ENCODE data around the gene PRLH.

The PRLH gene

DNA sequence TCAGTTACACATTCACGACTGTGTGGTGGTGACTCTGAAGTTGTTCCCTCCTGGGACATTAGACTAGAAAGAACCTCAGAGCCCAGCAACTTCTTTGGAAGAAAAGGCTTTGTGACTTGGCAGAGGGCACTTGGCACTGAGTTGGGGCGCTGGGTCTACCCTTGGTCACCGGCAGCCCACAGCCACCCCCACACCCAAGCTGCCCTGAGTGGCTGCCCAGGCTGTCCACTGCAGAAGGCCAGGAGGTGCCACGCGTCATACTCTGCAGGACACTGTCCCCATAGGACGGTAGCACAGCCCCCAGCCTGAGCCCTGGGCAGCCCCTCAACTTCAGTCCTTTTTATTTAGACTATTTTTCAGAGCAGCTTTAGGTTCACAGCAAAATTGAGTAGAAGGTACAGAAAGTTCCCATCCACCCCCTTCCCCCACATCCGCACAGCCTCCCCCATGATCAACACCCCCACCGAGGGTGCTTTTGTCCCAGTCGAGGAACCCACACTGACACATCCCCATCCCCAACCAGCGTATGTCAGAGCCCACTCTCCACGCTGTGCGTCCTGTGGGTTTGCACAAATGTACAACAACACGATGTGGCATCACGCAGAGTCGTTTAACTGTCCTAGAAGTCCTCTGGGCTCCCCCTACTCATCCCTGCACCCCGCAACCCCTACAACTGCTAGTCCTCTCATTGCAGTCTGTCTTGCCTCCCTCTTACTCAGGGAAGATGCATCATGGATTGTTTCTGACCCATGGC, 1.1 kb downstream of the PRLH start:
- Mint-ChIP-seq H3K27ac (no peak overlapping the region), H3K4me1 (peaks cover 14% of the 10 kb centered on the region), H3K4me3 (no peak overlapping the region), H3K36me3 (ENCODE audit: low read depth) (no peaks in the 10 kb centered on the region), H3K27me3 (ENCODE audit: low read depth, poor library complexity) (peaks cover 26% of the 10 kb centered on the region), H3K9me3 (no peaks in the 10 kb centered on the region)
- TF ChIP-seq CTCF (IDR thresholded peaks at IDR 0.05), result no peak
- no peak for DNase-seq

GRCh38 chr2:237568121-237568660, 1.8 kb downstream of the PRLH start:
- Mint-ChIP-seq H3K27me3 (ENCODE audit: low read depth, poor library complexity) (peaks cover 22% of the 10 kb centered on the region), H3K4me1 (peaks cover 17% of the 10 kb centered on the region), H3K4me3 (no peak overlapping the region), H3K36me3 (ENCODE audit: low read depth) (no peaks in the 10 kb centered on the region), H3K9me3 (no peaks in the 10 kb centered on the region), H3K27ac (no peak overlapping the region)
- TF ChIP-seq CTCF (IDR thresholded peaks at IDR 0.05), result no peak
- no peak for DNase-seq

GRCh38 chr2:237569041-237569440, 2.7 kb downstream of the PRLH start:
- Mint-ChIP-seq H3K27ac (no peak overlapping the region), H3K9me3 (no peaks in the 10 kb centered on the region), H3K4me3 (no peak overlapping the region), H3K27me3 (ENCODE audit: low read depth, poor library complexity) (peaks cover 21% of the 10 kb centered on the region), H3K36me3 (ENCODE audit: low read depth) (no peaks in the 10 kb centered on the region), H3K4me1 (peaks cover 21% of the 10 kb centered on the region)
- DNase-seq, result no peak
- no peak for TF ChIP-seq CTCF (IDR thresholded peaks at IDR 0.05)

DNA sequence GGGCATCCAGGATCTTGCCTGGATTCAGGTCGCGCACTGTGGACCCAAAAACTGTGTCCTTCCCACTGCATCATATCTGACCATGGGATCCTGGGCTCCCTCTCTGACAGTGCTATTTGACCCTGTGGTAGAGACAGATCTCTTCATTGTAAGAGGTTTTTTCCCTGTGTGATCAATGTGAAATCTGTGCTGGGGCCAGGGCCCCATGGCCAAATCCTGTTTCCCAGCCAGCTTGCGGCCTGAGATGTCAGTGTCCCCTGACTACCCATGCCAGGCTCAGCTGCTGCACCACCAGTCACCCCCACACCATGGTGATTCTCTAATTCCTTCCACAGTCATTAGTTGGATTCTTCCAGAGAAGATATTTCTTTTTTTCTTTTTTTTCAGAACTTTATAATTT, 3.5 kb downstream of the PRLH start:
- no peaks in the 10 kb centered on the region for H3K9me3 Mint-ChIP-seq
- peaks cover 24% of the 10 kb centered on the region for H3K27me3 Mint-ChIP-seq (ENCODE audit: low read depth, poor library complexity)
- no peak overlapping the region for H3K4me3 Mint-ChIP-seq
- DNase-seq, result no peak
- peaks cover 27% of the 10 kb centered on the region for H3K4me1 Mint-ChIP-seq
- TF ChIP-seq CTCF (IDR thresholded peaks at IDR 0.05), result no peak
- H3K36me3 Mint-ChIP-seq (ENCODE audit: low read depth), result no peaks in the 10 kb centered on the region
- H3K27ac Mint-ChIP-seq, result no peak overlapping the region

DNA sequence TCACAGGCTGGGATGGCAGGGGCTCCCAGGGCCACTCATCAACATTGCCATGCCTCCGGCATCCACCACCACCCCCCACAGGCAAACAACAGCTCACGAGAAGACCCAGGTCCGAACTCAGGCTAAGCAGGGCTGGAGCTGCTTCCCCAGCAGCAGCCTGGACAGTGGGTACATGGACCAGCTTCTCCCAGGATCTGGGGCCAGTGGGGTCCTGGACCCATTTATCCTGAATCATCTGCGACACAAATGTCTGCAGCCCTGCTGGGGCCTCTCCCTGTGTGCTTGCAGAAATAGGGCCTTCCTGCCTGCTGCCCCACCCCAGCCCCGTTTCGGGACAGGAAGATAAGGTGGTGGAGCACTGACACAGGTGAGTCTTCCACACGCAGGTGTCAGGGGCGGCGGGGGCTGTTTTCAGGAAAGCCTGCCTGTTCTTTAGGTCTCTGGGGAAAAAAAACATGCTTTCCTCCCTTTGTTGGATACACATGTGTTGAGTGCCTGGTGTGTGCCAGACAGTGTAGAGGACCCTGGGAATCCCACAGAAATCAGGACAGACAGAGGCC, 4.5 kb downstream of the PRLH start:
- no peaks in the 10 kb centered on the region for H3K36me3 Mint-ChIP-seq (ENCODE audit: low read depth)
- H3K27ac Mint-ChIP-seq, result peak overlapping the region; percentile 42
- H3K4me3 Mint-ChIP-seq, result no peak overlapping the region
- H3K9me3 Mint-ChIP-seq, result no peaks in the 10 kb centered on the region
- H3K4me1 Mint-ChIP-seq, result peaks cover 32% of the 10 kb centered on the region
- no peak for DNase-seq
- no peak for TF ChIP-seq CTCF (IDR thresholded peaks at IDR 0.05)
- H3K27me3 Mint-ChIP-seq (ENCODE audit: low read depth, poor library complexity), result peaks cover 24% of the 10 kb centered on the region

Measured in nephron progenitor cell (in vitro differentiated cells).